Measurements from ENCODE around the gene GNAZ. TPM values are rescaled to one million over a fixed set of nuclear protein-coding genes. Genes with fewer than 3 reads are reported as not detected.

Gene GNAZ
- total RNA-seq, 4 donors from 2014 or later = 0.64 to 9.9 (median 2.6) TPM

- H3K27me3 ChIP-seq = peaks cover 0 to 11% (median 0%) of the 10 kb centered on the region in 4 donors
- TF ChIP-seq CTCF (IDR thresholded peaks at IDR 0.05) (no peak), POLR2A (IDR thresholded peaks at IDR 0.05) (no peak)
- H3K27ac ChIP-seq = no peak overlapping the region
- no peak for DNase-seq
- peaks cover 0 to 4% (median 0%) of the 10 kb centered on the region in 3 donors for H3K9me3 ChIP-seq
- WGBS, 2 donors = 52 to 70% methylated on average over 4 to 5 of the region's 9 CpGs
- H3K4me3 ChIP-seq = no peak overlapping the region
- H3K36me3 ChIP-seq = no peaks in the 10 kb centered on the region
- intact Hi-C loops (cut with DNase I) = no loop called here
- no peaks in the 10 kb centered on the region for H3K4me1 ChIP-seq
Observed at GRCh38 chr22:23058481-23059283, 11.6 kb upstream of the GNAZ start.

- no peak for TF ChIP-seq POLR2A (IDR thresholded peaks at IDR 0.05)
- TF ChIP-seq CTCF (IDR thresholded peaks at IDR 0.05) = no peak
- Histone ChIP-seq H3K27ac (no peak overlapping the region), H3K27me3 (peaks cover 0 to 11% (median 0%) of the 10 kb centered on the region in 4 donors), H3K4me1 (no peaks in the 10 kb centered on the region), H3K9me3 (peaks cover 0 to 4% (median 0%) of the 10 kb centered on the region in 3 donors), H3K4me3 (no peak overlapping the region), H3K36me3 (no peaks in the 10 kb centered on the region)
- DNase-seq = no peak
- intact Hi-C loops (cut with DNase I) = no loop called here
- 89 to 91% methylated on average over 5 to 16 of the region's 24 CpGs for WGBS, 2 donors
Observed at GRCh38 chr22:23059284-23059948, 10.9 kb upstream of the GNAZ start.

GRCh38 chr22:23060612-23061400 is 9.5 kb upstream of the GNAZ start:
- DNase-seq = no peak
- Histone ChIP-seq H3K4me3 (no peak overlapping the region), H3K4me1 (no peaks in the 10 kb centered on the region), H3K36me3 (no peaks in the 10 kb centered on the region), H3K27me3 (peaks cover 0 to 11% (median 0%) of the 10 kb centered on the region in 4 donors), H3K27ac (no peak overlapping the region), H3K9me3 (peaks cover 0 to 4% (median 0%) of the 10 kb centered on the region in 3 donors)
- 53 to 61% methylated on average over 2 of the region's 9 CpGs for WGBS, 2 donors
- TF ChIP-seq CTCF (IDR thresholded peaks at IDR 0.05) = no peak
- intact Hi-C loops (cut with DNase I) = no loop called here

- peaks cover 0 to 11% (median 0%) of the 10 kb centered on the region in 4 donors for H3K27me3 ChIP-seq
- intact Hi-C loops (cut with DNase I) = no loop called here
- TF ChIP-seq CTCF (IDR thresholded peaks at IDR 0.05) (no peak), POLR2A (IDR thresholded peaks at IDR 0.05) (no peak)
- DNase-seq = no peak
- H3K9me3 ChIP-seq = peaks cover 0 to 4% (median 0%) of the 10 kb centered on the region in 3 donors
- H3K36me3 ChIP-seq = no peaks in the 10 kb centered on the region
- H3K4me3 ChIP-seq = no peak overlapping the region
- no peak overlapping the region for H3K27ac ChIP-seq
- no peaks in the 10 kb centered on the region for H3K4me1 ChIP-seq
- WGBS, 2 donors = 90 to 93% methylated on average over 15 of the region's 16 CpGs
Observed at GRCh38 chr22:23061471-23062280, 8.6 kb upstream of the GNAZ start.

Measured in esophagus squamous epithelium (tissue), 5 donors.